Sigmoid colon (tissue), 7 donors: Measurements from ENCODE around the gene TMEM109. TPM values are rescaled to one million over a fixed set of nuclear protein-coding genes. Genes with fewer than 3 reads are reported as not detected.

Source experiments
- DNase-seq: peaks from one replicate; pipeline ENCODE4 v3.0.0-alpha.2; 2019
- H3K27ac ChIP-seq, 4 donors: fragments of 200-600 bp; sonication (generic); one replicate each; pipeline ENCODE4 v1.5.1; 2016 to 2019; ENCODE audit warnings: mild to moderate bottlenecking in 1 of 4
- H3K27me3 ChIP-seq, 3 donors: fragments of 200-600 bp; sonication (generic); one replicate each; pipeline ENCODE4 v1.5.1; 2019; ENCODE audit warnings: mild to moderate bottlenecking in 1 of 3
- H3K36me3 ChIP-seq, 4 donors: fragments of 200-600 bp; sonication (generic); one replicate each; pipeline ENCODE4 v1.5.1; 2016 to 2019
- H3K4me1 ChIP-seq, 4 donors: fragments of 200-600 bp; sonication (generic); one replicate each; pipeline ENCODE4 v1.5.1; 2017 to 2019
- H3K4me3 ChIP-seq, 4 donors: fragments of 200-600 bp; sonication (generic); one replicate each; pipeline ENCODE4 v1.5.1; 2017 to 2019; ENCODE audit warnings: mild to moderate bottlenecking in 2 of 4, moderate library complexity in 1 of 4
- H3K9me3 ChIP-seq, 4 donors: fragments of 200-600 bp in 3 of 4; sonication (generic) in 3 of 4; one replicate each; pipeline versions ENCODE4 v1.5.1 to v1.6.1; 2013 to 2019
- CTCF ChIP-seq, 4 experiments: fragments of 450-650 bp in 3 of 4; fragments of 200-600 bp in 1 of 4; IDR thresholded peaks; one replicate each; pipeline ENCODE4 v1.5.1; 2016 to 2019; ENCODE audit warnings: antibody characterized with exemption in 4 of 4, mild to moderate bottlenecking in 3 of 4, moderate library complexity in 2 of 4
- EP300 ChIP-seq, 4 donors: sonication (generic); formaldehyde crosslinking; IDR thresholded peaks; one replicate each; pipeline ENCODE4 v1.6.1; 2017; ENCODE audit warnings: antibody characterized with exemption in 4 of 4
- POLR2A ChIP-seq, 2 donors: fragments of 450-650 bp; IDR thresholded peaks; one replicate each; pipeline ENCODE4 v1.6.1; 2016; ENCODE audit warnings: antibody characterized with exemption in 2 of 2, mild to moderate bottlenecking in 2 of 2, moderate library complexity in 2 of 2
- POLR2AphosphoS5 ChIP-seq, 4 donors: sonication (generic); formaldehyde crosslinking; IDR thresholded peaks; one replicate each; pipeline ENCODE4 v1.6.1; 2017; ENCODE audit warnings: antibody characterized with exemption in 4 of 4
- WGBS, 2 donors: extraction: QIAGEN DNeasy Blood & Tissue Kit; methylation state at CpG; one replicate each; pipeline ENCODE4 v1.1.7; 2013; 5-methylcytosine and 5-hydroxymethylcytosine counted together
- intact Hi-C: fragments of 100-400 bp; cut with DNase I; formaldehyde crosslinking; loops from one replicate; pipeline ENCODE4 v1.15.1; 2023
- polyA plus RNA-seq, 3 donors: library from polyadenylated mRNA; stranded (reverse); fragments of 200-250 nt; gene quantifications; one replicate each; pipeline ENCODE4 v1.2.3, GENCODE V29; 2013
- total RNA-seq, 4 donors: library from RNA; depleted of rRNA; stranded (reverse); fragments of >200 nt; gene quantifications; one replicate each; pipeline ENCODE4 v1.1.0, GENCODE V29; 2016
- donor health status: healthy with polysubstance abuse.
- donor health status: Bipolar disorder and iron deficiency.
- donor health status: healthy.

Gene TMEM109
- total RNA-seq = 100 to 1,000 TPM in 2 of 4 donors, 10 to 100 TPM in 2; 86.2 to 115 (median 98.4) TPM
- 10 to 100 TPM; 16.2 to 57.7 (median 17.3) TPM for polyA plus RNA-seq

GRCh38 chr11:60913793-60914632 lies at the start of gene TMEM109:
Gene TMEM109 (plus strand): TSS chr11:60914158. CDS start chr11:60919694, 5,536 bp downstream.
- peak within 1 kb of the TSS; percentile 82 to 84 (median 83) for H3K4me3 ChIP-seq
- DNase-seq = peak; percentile 94
- intact Hi-C loops = loop anchor here (2.0 to 10.0 kb wide), 4 partner anchors 37 to 1359 kb away; partner anchors contain the start of gene VPS37C
- peak within 1 kb of the TSS; percentile 91 to 98 (median 95) for H3K27ac ChIP-seq
- H3K9me3 ChIP-seq = no peaks in the 10 kb centered on the region
- no peaks in the 10 kb centered on the region for H3K27me3 ChIP-seq
- peaks cover 0 to 38% (median 28%) of the 10 kb centered on the region in 4 donors for H3K4me1 ChIP-seq
- 0 to 1% methylated on average over 70 of the region's 70 CpGs for WGBS, 2 donors
- H3K36me3 ChIP-seq = no peaks in the 10 kb centered on the region
- TF ChIP-seq EP300 (IDR thresholded peaks at IDR 0.05) (no peak), POLR2A (IDR thresholded peaks at IDR 0.05) (peak in 1 of 2 donors; percentile 21), POLR2AphosphoS5 (IDR thresholded peaks at IDR 0.05) (peak in 3 of 4 donors; percentile 71 to 83 (median 75)), CTCF (IDR thresholded peaks at IDR 0.05) (peak in 1 of 4 experiments; percentile 10)

- peak; percentile 13 for DNase-seq
- TF ChIP-seq CTCF (IDR thresholded peaks at IDR 0.05) (no peak), POLR2A (IDR thresholded peaks at IDR 0.05) (no peak), EP300 (IDR thresholded peaks at IDR 0.05) (no peak), POLR2AphosphoS5 (IDR thresholded peaks at IDR 0.05) (no peak)
- Histone ChIP-seq H3K27ac (no peak overlapping the region), H3K4me1 (no peaks in the 10 kb centered on the region), H3K27me3 (no peaks in the 10 kb centered on the region), H3K4me3 (no peak overlapping the region), H3K9me3 (no peaks in the 10 kb centered on the region), H3K36me3 (no peaks in the 10 kb centered on the region)
- 74 to 80% methylated on average over 7 of the region's 7 CpGs for WGBS, 2 donors
- intact Hi-C loops = no loop called here
Measured at GRCh38 chr11:60864856-60865513, 49.0 kb upstream of the TMEM109 start.

GRCh38 chr11:60866911-60867870 lies 46.8 kb upstream of the TMEM109 start, which contains the start of gene ZP1:
Gene ZP1 (plus strand): TSS chr11:60867542. CDS start chr11:60867562, 20 bp downstream.
- H3K27me3 ChIP-seq = no peaks in the 10 kb centered on the region
- DNase-seq = peak; percentile 57
- TF ChIP-seq POLR2A (IDR thresholded peaks at IDR 0.05) = no peak
- TF ChIP-seq CTCF (IDR thresholded peaks at IDR 0.05) = no peak
- no peak for TF ChIP-seq POLR2AphosphoS5 (IDR thresholded peaks at IDR 0.05)
- TF ChIP-seq EP300 (IDR thresholded peaks at IDR 0.05) = no peak
- no peaks in the 10 kb centered on the region for H3K9me3 ChIP-seq
- intact Hi-C loops = no loop called here
- no peak within 1 kb of the TSS for H3K4me3 ChIP-seq
- no peaks in the 10 kb centered on the region for H3K36me3 ChIP-seq
- 75 to 77% methylated on average over 13 of the region's 13 CpGs for WGBS, 2 donors
- no peaks in the 10 kb centered on the region for H3K4me1 ChIP-seq
- no peak within 1 kb of the TSS for H3K27ac ChIP-seq
